Right lobe of liver (tissue), 6 donors: Measurements from ENCODE around the gene IL3. TPM values are rescaled to one million over a fixed set of nuclear protein-coding genes. Genes with fewer than 3 reads are reported as not detected.

Source experiments
- ATAC-seq, 4 donors: fragments of 200-7000 bp; cut with Tn5 transposase; one replicate each; pipeline ENCODE4 v1.9.1; 2020; ENCODE audit warnings: mild to moderate bottlenecking in 4 of 4, moderate library complexity in 4 of 4
- DNase-seq, 3 donors: peaks; one replicate each; pipeline ENCODE4 v3.0.0-alpha.2; 2020
- H3K27ac ChIP-seq, 3 donors: fragments of 200-600 bp; one replicate each; pipeline ENCODE4 v1.8.0; 2022
- H3K27me3 ChIP-seq, 2 donors: fragments of 200-600 bp; one replicate each; pipeline ENCODE4 v1.8.0; 2022
- H3K36me3 ChIP-seq, 4 donors: fragments of 200-600 bp; sonication (generic) in 1 of 4; one replicate each; pipeline versions ENCODE4 v1.5.1 to v1.8.0; 2017 to 2022; ENCODE audit warnings: control low read depth in 1 of 4
- H3K4me1 ChIP-seq, 4 donors: fragments of 200-600 bp; sonication (generic) in 1 of 4; one replicate each; pipeline versions ENCODE4 v1.5.1 to v1.8.0; 2017 to 2022; ENCODE audit warnings: control low read depth in 1 of 4
- H3K4me3 ChIP-seq, 3 donors: fragments of 200-600 bp; one replicate each; pipeline ENCODE4 v1.8.0; 2022
- H3K9me3 ChIP-seq, 4 donors: fragments of 200-600 bp; sonication (generic) in 1 of 4; one replicate each; pipeline versions ENCODE4 v1.5.1 to v1.8.0; 2017 to 2022; ENCODE audit warnings: control low read depth in 1 of 4
- POLR2A ChIP-seq: fragments of 450-650 bp; IDR thresholded peaks from one replicate; pipeline ENCODE4 v1.6.1; 2017; ENCODE audit warnings: antibody characterized with exemption, mild to moderate bottlenecking
- WGBS: methylation state at CpG from one replicate; pipeline ENCODE4 v1.1.6; 2018; ENCODE audit warnings: low coverage, low lambda C conversion rate; ENCODE audit not compliant: insufficient coverage; ENCODE audit errors: missing lambda C conversion rate; 5-methylcytosine and 5-hydroxymethylcytosine counted together
- intact Hi-C, 2 donors: fragments of 100-400 bp; cut with DNase I; formaldehyde crosslinking; loops; one replicate each; pipeline versions ENCODE4 v1.11.2 to v1.14.1; 2022
- small RNA-seq, 2 experiments: library from RNA; depleted of rRNA; stranded (forward); fragments of <200 nt; gene quantifications; one replicate each; pipeline ENCODE3, GENCODE V24; 2016
- total RNA-seq, 6 experiments: library from RNA; depleted of rRNA in 2 of 6; stranded (reverse); fragments of >200 nt in 2 of 6; fragmentation: NEBNext Ultra II Directional in 3 of 6; extraction: Animal tissue kit (Norgen Biotek cat#: 25700) in 3 of 6; gene quantifications; one replicate each; pipeline versions ENCODE4 v1.1.0 to v1.2.4, GENCODE V29; 2016 to 2023
- TF ChIP-seq, protein P1 (sequence below), 4 donors: fragments of 200-600 bp in 3 of 4; fragments of 450-650 bp in 1 of 4; IDR thresholded peaks; one replicate each; pipeline versions ENCODE4 v1.5.1 to v1.8.0; 2016 to 2022; ENCODE audit warnings: antibody characterized with exemption in 4 of 4, mild to moderate bottlenecking in 2 of 4
- donor health status: DM: no; HTN: yes; CAD: no.
- donor health status: DM: no; HTN: no; CAD: no.
- donor health status: DM: no; HTN: no; CAD: no.
- donor health status: DM: no; HTN: yes; CAD: no.
- donor health status: DM: no; HTN: yes; CAD: no.

The IL3 gene
- total RNA-seq, 6 experiments from 2014 or later: not detected

DNA sequence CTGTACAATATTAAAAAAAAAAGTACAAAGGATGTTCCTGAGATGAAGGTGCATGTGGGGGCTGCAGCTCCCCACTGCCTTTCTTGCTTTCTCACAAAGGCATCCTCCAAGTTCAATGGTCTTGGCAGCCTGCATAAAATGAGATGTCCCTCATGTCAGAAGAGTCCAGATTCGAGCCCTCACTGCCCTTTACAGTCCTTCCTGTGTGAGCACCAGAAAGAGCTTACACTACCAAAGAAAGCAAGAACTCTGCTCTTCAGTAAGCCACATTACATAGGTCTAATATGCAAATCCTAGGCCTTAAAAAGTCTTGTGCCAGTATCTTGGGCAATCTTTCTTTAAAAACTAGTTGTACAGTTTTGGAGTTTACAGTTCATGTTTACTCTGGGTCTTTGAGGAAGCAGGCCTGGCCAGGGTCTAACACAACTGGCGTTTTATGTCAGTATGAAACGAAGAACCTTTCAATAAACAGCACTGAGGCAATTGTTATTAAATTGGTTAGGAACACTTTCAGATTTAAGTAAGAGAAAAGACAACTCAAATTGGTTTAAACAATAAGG lies 49.1 kb downstream of the IL3 start:
- no peak for DNase-seq
- Histone ChIP-seq H3K9me3 (no peaks in the 10 kb centered on the region), H3K4me3 (no peak overlapping the region), H3K4me1 (peaks cover 0 to 2% (median 0%) of the 10 kb centered on the region in 4 donors), H3K27ac (no peak overlapping the region), H3K27me3 (no peaks in the 10 kb centered on the region), H3K36me3 (no peaks in the 10 kb centered on the region)
- WGBS: 44% methylated on average over 2 of the region's 3 CpGs
- no peak for ATAC-seq
- TF ChIP-seq POLR2A: no peak
- TF ChIP-seq, protein P1, sequence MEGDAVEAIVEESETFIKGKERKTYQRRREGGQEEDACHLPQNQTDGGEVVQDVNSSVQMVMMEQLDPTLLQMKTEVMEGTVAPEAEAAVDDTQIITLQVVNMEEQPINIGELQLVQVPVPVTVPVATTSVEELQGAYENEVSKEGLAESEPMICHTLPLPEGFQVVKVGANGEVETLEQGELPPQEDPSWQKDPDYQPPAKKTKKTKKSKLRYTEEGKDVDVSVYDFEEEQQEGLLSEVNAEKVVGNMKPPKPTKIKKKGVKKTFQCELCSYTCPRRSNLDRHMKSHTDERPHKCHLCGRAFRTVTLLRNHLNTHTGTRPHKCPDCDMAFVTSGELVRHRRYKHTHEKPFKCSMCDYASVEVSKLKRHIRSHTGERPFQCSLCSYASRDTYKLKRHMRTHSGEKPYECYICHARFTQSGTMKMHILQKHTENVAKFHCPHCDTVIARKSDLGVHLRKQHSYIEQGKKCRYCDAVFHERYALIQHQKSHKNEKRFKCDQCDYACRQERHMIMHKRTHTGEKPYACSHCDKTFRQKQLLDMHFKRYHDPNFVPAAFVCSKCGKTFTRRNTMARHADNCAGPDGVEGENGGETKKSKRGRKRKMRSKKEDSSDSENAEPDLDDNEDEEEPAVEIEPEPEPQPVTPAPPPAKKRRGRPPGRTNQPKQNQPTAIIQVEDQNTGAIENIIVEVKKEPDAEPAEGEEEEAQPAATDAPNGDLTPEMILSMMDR (IDR thresholded peaks at IDR 0.05): no peak
- intact Hi-C loops: no loop called here

DNA sequence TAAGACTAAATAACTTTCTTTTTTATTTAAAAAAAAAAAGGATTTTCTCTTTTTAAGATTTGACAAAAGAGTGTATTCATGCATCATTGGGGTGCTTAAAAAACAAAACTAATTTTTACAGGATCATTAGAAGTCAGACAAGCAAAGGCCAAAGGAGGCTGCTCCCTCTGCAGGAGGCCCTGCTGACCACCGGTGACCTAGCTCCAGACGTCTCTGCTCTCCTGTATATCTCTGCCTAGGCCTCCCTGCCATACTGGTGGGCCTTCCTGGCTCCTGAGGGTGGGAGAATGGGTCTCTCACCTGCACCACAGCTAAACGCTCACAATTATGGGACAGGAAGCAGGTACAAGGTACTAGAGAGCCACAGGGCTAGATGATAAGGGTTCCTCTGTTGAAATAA lies 49.7 kb downstream of the IL3 start:
- H3K27ac ChIP-seq: no peak overlapping the region
- intact Hi-C loops: no loop called here
- 59% methylated on average over 3 of the region's 3 CpGs for WGBS

DNA sequence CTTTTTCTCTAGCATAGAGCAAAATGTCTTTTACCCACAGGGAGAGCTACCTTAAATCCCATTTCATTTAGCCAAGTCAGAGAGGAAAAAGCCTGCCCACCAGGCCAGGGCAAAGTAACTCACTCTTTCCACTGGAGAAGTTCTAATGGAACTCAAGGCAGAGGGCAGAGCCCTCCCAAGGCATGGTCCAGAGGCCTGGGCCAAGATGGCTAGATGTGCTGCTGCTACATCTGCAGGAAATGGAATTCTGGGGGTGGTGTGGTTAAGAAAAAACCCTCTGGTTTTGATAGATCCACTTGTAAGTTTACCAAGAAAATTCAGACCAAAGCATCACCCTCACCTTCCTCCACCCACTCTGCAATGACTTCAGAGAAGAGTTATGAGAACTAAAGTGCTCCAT lies 50.5 kb downstream of the IL3 start:
- no peak for TF ChIP-seq POLR2A
- TF ChIP-seq, protein P1 (IDR thresholded peaks at IDR 0.05): no peak
- H3K36me3 ChIP-seq: no peaks in the 10 kb centered on the region
- H3K27me3 ChIP-seq: no peaks in the 10 kb centered on the region
- DNase-seq (no peak), ATAC-seq (no peak)
- peaks cover 0 to 2% (median 0%) of the 10 kb centered on the region in 4 donors for H3K4me1 ChIP-seq
- no peaks in the 10 kb centered on the region for H3K9me3 ChIP-seq
- no peak overlapping the region for H3K4me3 ChIP-seq
- H3K27ac ChIP-seq: no peak overlapping the region
- intact Hi-C loops: no loop called here

More for the DNA sequence above, 49.7 kb downstream of the IL3 start:
- DNase-seq (no peak), ATAC-seq (no peak)
- H3K4me3 ChIP-seq: no peak overlapping the region
- H3K27me3 ChIP-seq: no peaks in the 10 kb centered on the region
- H3K9me3 ChIP-seq: no peaks in the 10 kb centered on the region
- H3K36me3 ChIP-seq: no peaks in the 10 kb centered on the region
- TF ChIP-seq, protein P1 (IDR thresholded peaks at IDR 0.05): no peak
- no peak for TF ChIP-seq POLR2A
- H3K4me1 ChIP-seq: peaks cover 0 to 2% (median 0%) of the 10 kb centered on the region in 4 donors

DNA sequence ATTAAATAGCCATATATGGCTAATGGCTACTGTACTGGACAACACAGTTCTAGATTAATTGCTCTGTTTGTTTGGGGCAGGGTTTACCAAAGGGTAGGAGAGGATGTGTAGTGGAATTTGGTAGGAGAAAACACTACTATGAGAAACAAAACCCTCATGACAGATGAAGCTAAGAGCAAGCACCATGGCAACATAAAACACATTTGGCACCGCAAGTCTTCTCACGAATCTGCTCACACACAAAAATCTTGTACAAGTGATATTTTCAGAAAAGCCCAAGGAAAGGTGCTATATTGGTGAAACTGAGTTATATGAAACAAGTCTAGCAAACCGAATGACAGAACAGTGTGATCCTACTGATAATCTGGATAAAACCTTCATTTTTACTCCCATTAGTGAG lies 51.7 kb downstream of the IL3 start:
- Histone ChIP-seq H3K27ac (no peak overlapping the region), H3K36me3 (no peaks in the 10 kb centered on the region), H3K9me3 (no peaks in the 10 kb centered on the region), H3K27me3 (no peaks in the 10 kb centered on the region), H3K4me1 (peaks cover 0 to 2% (median 0%) of the 10 kb centered on the region in 4 donors), H3K4me3 (no peak overlapping the region)
- ATAC-seq (no peak), DNase-seq (no peak)
- TF ChIP-seq, protein P1 (IDR thresholded peaks at IDR 0.05): no peak
- TF ChIP-seq POLR2A: no peak
- WGBS: 90% methylated on average over 3 of the region's 3 CpGs
- intact Hi-C loops: no loop called here

Small RNA genes within 50 kb of the gene (small RNA-seq; reads per million reads assigned to genes)
- gene RF00285: 0 reads per million in 2 experiments

Other genes starting within 250 kb of the IL3 start
- gene MEIKIN, start 115.0 kb upstream of the IL3 start, total RNA-seq: under 1 TPM in 1 of 6 experiments, not detected in 5; 0.55 TPM
- gene ACSL6, start 49.0 kb upstream of the IL3 start, total RNA-seq: 1 to 10 TPM; 1.3 to 6.0 (median 4.6) TPM
- gene CSF2, start 13.1 kb downstream of the IL3 start, total RNA-seq: not detected
- 10 to 100 TPM; 11.5 to 23.2 (median 16.5) TPM for gene P4HA2, start 167.2 kb downstream of the IL3 start, total RNA-seq
- under 1 TPM in 4 of 6 experiments, not detected in 2; 0.24 to 0.95 (median 0.40) TPM for gene PDLIM4, start 197.0 kb downstream of the IL3 start, total RNA-seq
- under 1 TPM; 0.31 to 0.59 (median 0.36) TPM for gene SLC22A4, start 233.7 kb downstream of the IL3 start, total RNA-seq